Measurements from ENCODE around the gene ERBIN.

- no peak for TF ChIP-seq SUZ12 (IDR thresholded peaks at IDR 0.05; ENCODE audit: extremely low read depth, insufficient read depth, insufficient read length)
- TF ChIP-seq ZNF274 (IDR thresholded peaks at IDR 0.05; ENCODE audit: low read depth, low read length) = no peak
- TF ChIP-seq YY1 (IDR thresholded peaks at IDR 0.05; ENCODE audit: insufficient read depth, insufficient read length) = no peak
Observed at GRCh38 chr5:65880496-65881072, 45.8 kb upstream of the ERBIN start.

Data from NT2/D1 (cell line).